ENCODE data around the gene MYBPC1. TPM values are rescaled to one million over a fixed set of nuclear protein-coding genes. Genes with fewer than 3 reads are reported as not detected.

Gene MYBPC1
- total RNA-seq, 2 experiments from 2014 or later: not detected

- Mint-ChIP-seq H3K36me3 (ENCODE audit: low read depth) (peaks cover 8% of the 10 kb centered on the region), H3K9me3 (no peaks in the 10 kb centered on the region), H3K4me1 (ENCODE audit: low read depth) (no peaks in the 10 kb centered on the region), H3K27me3 (no peaks in the 10 kb centered on the region), H3K4me3 (no peak overlapping the region), H3K27ac (no peak overlapping the region)
- ChIA-PET POLR2A (no interaction called here), CTCF (no interaction called here)
- no peaks in the 10 kb centered on the region for H3K9me3 ChIP-seq (ENCODE audit: control insufficient read depth in 1 of 2, insufficient read depth in 1 of 2, low read length in 2 of 2)
- no peak overlapping the region for H3K4me3 ChIP-seq (ENCODE audit: low read length)
- no peak overlapping the region for H3K27ac ChIP-seq (ENCODE audit: low read depth in 1 of 2, low read length in 2 of 2)
- no peak for ATAC-seq (ENCODE audit: poor library complexity)
- intact Hi-C loops (cut with DNase I, micrococcal nuclease): no loop called here
- no peaks in the 10 kb centered on the region for H3K4me1 ChIP-seq (ENCODE audit: insufficient read depth, low read length)
- H3K36me3 ChIP-seq (ENCODE audit: insufficient read depth, low read length): peaks cover 3% of the 10 kb centered on the region
- no peak for TF ChIP-seq CTCF (IDR thresholded peaks at IDR 0.05)
- DNase-seq: no peak
- H3K27me3 ChIP-seq (ENCODE audit: control insufficient read depth in 1 of 2, insufficient read depth in 2 of 2, low read length in 2 of 2): no peaks in the 10 kb centered on the region
These were observed 125.3 kb downstream of the MYBPC1 start for GRCh38 chr12:101720118-101720517.

GRCh38 chr12:101722392-101722791 is 127.6 kb downstream of the MYBPC1 start:
- intact Hi-C loops (cut with DNase I, micrococcal nuclease): no loop called here
- H3K4me1 ChIP-seq (ENCODE audit: insufficient read depth, low read length): no peaks in the 10 kb centered on the region
- DNase-seq (no peak), ATAC-seq (ENCODE audit: poor library complexity) (no peak)
- no peak overlapping the region for H3K27ac Mint-ChIP-seq
- H3K36me3 ChIP-seq (ENCODE audit: insufficient read depth, low read length): peaks cover 3% of the 10 kb centered on the region
- H3K27me3 ChIP-seq (ENCODE audit: control insufficient read depth in 1 of 2, insufficient read depth in 2 of 2, low read length in 2 of 2): no peaks in the 10 kb centered on the region
- ChIA-PET POLR2A (interaction anchor here (0.7 kb wide), 1 partner anchor 76 kb away, joined by 4 read pairs; no protein-coding TSS in a partner anchor), CTCF (interaction anchor here (1.1 kb wide), 1 partner anchor 19 kb away, joined by 3 read pairs; no protein-coding TSS in a partner anchor)
- H3K9me3 Mint-ChIP-seq: no peaks in the 10 kb centered on the region
- no peaks in the 10 kb centered on the region for H3K9me3 ChIP-seq (ENCODE audit: control insufficient read depth in 1 of 2, insufficient read depth in 1 of 2, low read length in 2 of 2)
- no peak for TF ChIP-seq CTCF (IDR thresholded peaks at IDR 0.05)
- no peak overlapping the region for H3K27ac ChIP-seq (ENCODE audit: low read depth in 1 of 2, low read length in 2 of 2)
- H3K4me1 Mint-ChIP-seq (ENCODE audit: low read depth): no peaks in the 10 kb centered on the region
- no peak overlapping the region for H3K4me3 Mint-ChIP-seq
- no peaks in the 10 kb centered on the region for H3K27me3 Mint-ChIP-seq
- peaks cover 17% of the 10 kb centered on the region for H3K36me3 Mint-ChIP-seq (ENCODE audit: low read depth)
- no peak overlapping the region for H3K4me3 ChIP-seq (ENCODE audit: low read length)

GRCh38 chr12:101727098-101727497 is 132.3 kb downstream of the MYBPC1 start:
- Histone ChIP-seq H3K4me1 (ENCODE audit: insufficient read depth, low read length) (no peaks in the 10 kb centered on the region), H3K9me3 (ENCODE audit: control insufficient read depth in 1 of 2, insufficient read depth in 1 of 2, low read length in 2 of 2) (no peaks in the 10 kb centered on the region), H3K27me3 (ENCODE audit: control insufficient read depth in 1 of 2, insufficient read depth in 2 of 2, low read length in 2 of 2) (no peaks in the 10 kb centered on the region), H3K4me3 (ENCODE audit: low read length) (no peak overlapping the region), H3K27ac (ENCODE audit: low read depth in 1 of 2, low read length in 2 of 2) (no peak overlapping the region), H3K36me3 (ENCODE audit: insufficient read depth, low read length) (peaks cover 3% of the 10 kb centered on the region)
- ATAC-seq (ENCODE audit: poor library complexity) (no peak), DNase-seq (no peak)
- intact Hi-C loops (cut with DNase I, micrococcal nuclease): no loop called here
- no peak overlapping the region for H3K4me3 Mint-ChIP-seq
- H3K27ac Mint-ChIP-seq: no peak overlapping the region
- CTCF ChIA-PET: no interaction called here
- H3K4me1 Mint-ChIP-seq (ENCODE audit: low read depth): no peaks in the 10 kb centered on the region
- POLR2A ChIA-PET: no interaction called here
- no peak for TF ChIP-seq CTCF (IDR thresholded peaks at IDR 0.05)
- H3K36me3 Mint-ChIP-seq (ENCODE audit: low read depth): peaks cover 26% of the 10 kb centered on the region
- H3K9me3 Mint-ChIP-seq: no peaks in the 10 kb centered on the region
- no peaks in the 10 kb centered on the region for H3K27me3 Mint-ChIP-seq

Data from CD4-positive, alpha-beta T cell (primary cell).